Panc1 (cell line): ENCODE results near the gene COL4A2. TPM values are rescaled to one million over a fixed set of nuclear protein-coding genes. Genes with fewer than 3 reads are reported as not detected.

ENCODE experiments used
- ATAC-seq: fragments of 200-7000 bp; cut with Tn5 transposase; 2 replicates; pipeline ENCODE4 v1.9.1; 2020; ENCODE audit warnings: mild to moderate bottlenecking, moderate library complexity
- BruUV-seq: library from RNA; stranded (reverse); fragments of 400-500 nt; replicated peaks from 2 replicates; lab custom pipeline; 2021; lab: Mats Ljungman, UMichigan
- CTCF ChIA-PET: fragments of 300-600 bp; sonication (Branson Sonifier 250); formaldehyde crosslinking; loops from one replicate; lab custom pipeline; 2022; ENCODE audit warnings: antibody characterized with exemption; lab: Charles Lee
- POLR2A ChIA-PET: fragments of 300-600 bp; sonication (Branson Sonifier 250); formaldehyde crosslinking; loops from one replicate; lab custom pipeline; 2022; ENCODE audit warnings: antibody characterized with exemption; lab: Charles Lee
- DNase-seq: peaks from one replicate; pipeline ENCODE4 v3.0.0-alpha.2; 2010; ENCODE audit warnings: low read depth, low spot score
- H3K27ac ChIP-seq: 2 replicates; pipeline ENCODE4 v1.5.1; 2011; ENCODE audit warnings: mild to moderate bottlenecking, low read length, inconsistent platforms
- H3K27me3 ChIP-seq: fragments of 200-500 bp; sonication (Bioruptor generic); 2 replicates; pipeline ENCODE4 v1.6.0; 2014; ENCODE audit warnings: low read length, inconsistent platforms; ENCODE audit not compliant: control insufficient read depth, insufficient read depth
- H3K36me3 ChIP-seq: fragments of 200-500 bp; sonication (Bioruptor generic); 2 replicates; pipeline ENCODE4 v1.5.1; 2014; ENCODE audit warnings: inconsistent platforms, mild to moderate bottlenecking, low read length, moderate library complexity; ENCODE audit not compliant: control insufficient read depth, insufficient read depth
- H3K4me1 ChIP-seq: 2 replicates; pipeline ENCODE4 v1.5.1; 2011; ENCODE audit warnings: inconsistent platforms, mild to moderate bottlenecking, low read length, moderate library complexity; ENCODE audit not compliant: control insufficient read depth, insufficient read depth
- H3K4me3 ChIP-seq, 2 experiments: 2 replicates each; pipeline ENCODE4 v1.5.1; 2011 to 2012; ENCODE audit warnings: low read depth in 2 of 2, low read length in 2 of 2, mild to moderate bottlenecking in 2 of 2, inconsistent platforms in 1 of 2, moderate library complexity in 1 of 2
- H3K9me3 ChIP-seq: fragments of 200-500 bp; sonication (Bioruptor generic); 2 replicates; pipeline ENCODE4 v1.5.1; 2014; ENCODE audit warnings: low read depth, mild to moderate bottlenecking, inconsistent platforms, low read length, moderate library complexity; ENCODE audit not compliant: control insufficient read depth, insufficient read depth
- POLR2AphosphoS5 ChIP-seq: IDR thresholded peaks from 2 replicates; pipeline ENCODE4 v1.6.1; 2012; ENCODE audit warnings: mild to moderate bottlenecking, low read depth, low read length, moderate library complexity
- REST ChIP-seq, 2 experiments: IDR thresholded peaks; 2 replicates each; pipeline ENCODE4 v1.6.1; 2011 to 2012; ENCODE audit warnings: low read depth in 2 of 2, control low read depth in 1 of 2, low read length in 1 of 2, mild to moderate bottlenecking in 1 of 2, moderate library complexity in 1 of 2; ENCODE audit not compliant: insufficient read depth in 1 of 2
- SIN3A ChIP-seq: IDR thresholded peaks from 2 replicates; pipeline ENCODE4 v1.6.1; 2012; ENCODE audit warnings: low read depth, mild to moderate bottlenecking, low read length, moderate library complexity, borderline replicate concordance; ENCODE audit not compliant: insufficient read depth
- TCF7L2 ChIP-seq: IDR thresholded peaks from 2 replicates; pipeline ENCODE4 v1.6.1; 2011; ENCODE audit warnings: mild to moderate bottlenecking, low read depth, low read length, inconsistent platforms
- in situ Hi-C: cut with HindIII; loops from 2 replicates; pipeline ENCODE4 v1.10.0; 2016; ENCODE audit warnings: low sequenced_read_pairs, low pct_unique_long_range_greater_than_20kb
- intact Hi-C: fragments of 100-400 bp; cut with micrococcal nuclease; formaldehyde crosslinking; loops from one replicate; pipeline ENCODE4 v1.10.0; 2022; ENCODE audit not compliant: unreplicated experiment
- total RNA-seq: library from RNA; stranded (reverse); gene quantifications from one replicate; pipeline ENCODE4 v1.2.1, GENCODE V29; 2021; ENCODE audit not compliant: unreplicated experiment
- TF ChIP-seq, protein P1 (sequence below): fragments of 450-650 bp; IDR thresholded peaks from 2 replicates; pipeline ENCODE4 v1.5.1; 2017; ENCODE audit warnings: mild to moderate bottlenecking

The COL4A2 gene
- total RNA-seq, 1 experiment from 2014 or later, result 3.0 TPM

DNA sequence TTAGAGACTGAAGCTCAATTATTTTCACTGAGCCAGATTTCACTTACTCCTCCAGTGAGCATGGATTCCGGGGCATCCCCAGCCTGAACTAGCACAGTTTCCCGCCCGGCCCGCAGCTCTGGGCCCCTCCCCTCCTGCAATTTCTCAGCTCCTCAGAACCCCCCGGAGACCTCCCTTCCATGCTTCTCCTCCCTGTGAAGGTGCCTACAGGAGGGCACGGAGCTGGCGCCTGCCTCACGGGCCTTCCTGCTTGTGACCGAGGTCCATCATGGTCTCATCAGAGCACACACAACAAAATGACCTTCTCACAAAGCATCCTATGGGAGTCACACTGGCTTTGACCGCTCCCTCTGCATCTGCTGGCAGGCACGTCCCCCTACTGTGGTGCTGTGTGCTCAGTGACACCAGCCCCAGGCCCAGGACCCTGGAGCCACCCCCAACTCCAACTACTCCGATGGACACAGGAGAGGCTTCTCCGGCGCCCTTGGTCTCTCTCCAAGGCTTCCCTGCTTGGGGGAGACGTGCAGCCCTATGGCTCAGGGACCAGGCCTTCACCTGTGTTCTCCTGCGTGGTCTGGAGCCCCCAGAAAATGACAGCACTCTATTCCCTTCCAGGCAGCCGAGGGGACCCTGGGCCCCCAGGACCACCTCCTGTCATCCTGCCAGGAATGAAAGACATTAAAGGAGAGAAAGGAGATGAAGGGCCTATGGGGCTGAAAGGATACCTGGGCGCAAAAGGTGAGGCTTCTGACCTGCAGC, 177.4 kb downstream of the COL4A2 start:
- ChIA-PET CTCF (interaction anchor here (0.9 kb wide), 1 partner anchor 41 kb away, joined by 6 read pairs; no protein-coding TSS in a partner anchor), POLR2A (interaction anchor here (0.5 kb wide), 1 partner anchor 247 kb away, joined by 3 read pairs; no protein-coding TSS in a partner anchor)
- in situ Hi-C loops, result no loop called here

GRCh38 chr13:110485604-110486003, 178.5 kb downstream of the COL4A2 start:
- no peak overlapping the region for H3K27ac ChIP-seq
- no peak; the same call in 1 of the 2 replicates for ATAC-seq
- in situ Hi-C loops, result no loop called here

More for the DNA sequence above, 177.4 kb downstream of the COL4A2 start:
- no peak overlapping the region for H3K4me3 ChIP-seq
- TF ChIP-seq POLR2AphosphoS5, result no peak
- TF ChIP-seq SIN3A, result no peak
- TF ChIP-seq, protein P1, sequence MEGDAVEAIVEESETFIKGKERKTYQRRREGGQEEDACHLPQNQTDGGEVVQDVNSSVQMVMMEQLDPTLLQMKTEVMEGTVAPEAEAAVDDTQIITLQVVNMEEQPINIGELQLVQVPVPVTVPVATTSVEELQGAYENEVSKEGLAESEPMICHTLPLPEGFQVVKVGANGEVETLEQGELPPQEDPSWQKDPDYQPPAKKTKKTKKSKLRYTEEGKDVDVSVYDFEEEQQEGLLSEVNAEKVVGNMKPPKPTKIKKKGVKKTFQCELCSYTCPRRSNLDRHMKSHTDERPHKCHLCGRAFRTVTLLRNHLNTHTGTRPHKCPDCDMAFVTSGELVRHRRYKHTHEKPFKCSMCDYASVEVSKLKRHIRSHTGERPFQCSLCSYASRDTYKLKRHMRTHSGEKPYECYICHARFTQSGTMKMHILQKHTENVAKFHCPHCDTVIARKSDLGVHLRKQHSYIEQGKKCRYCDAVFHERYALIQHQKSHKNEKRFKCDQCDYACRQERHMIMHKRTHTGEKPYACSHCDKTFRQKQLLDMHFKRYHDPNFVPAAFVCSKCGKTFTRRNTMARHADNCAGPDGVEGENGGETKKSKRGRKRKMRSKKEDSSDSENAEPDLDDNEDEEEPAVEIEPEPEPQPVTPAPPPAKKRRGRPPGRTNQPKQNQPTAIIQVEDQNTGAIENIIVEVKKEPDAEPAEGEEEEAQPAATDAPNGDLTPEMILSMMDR, result no peak
- TF ChIP-seq TCF7L2, result no peak
- no peak for TF ChIP-seq REST (IDR thresholded peaks at IDR 0.05; ENCODE audit: insufficient read depth in 1 of 2, low read depth in 2 of 2, low read length in 1 of 2)
- H3K4me1 ChIP-seq, result no peaks in the 10 kb centered on the region
- DNase-seq, result no peak
- no peak for ATAC-seq
- BruUV-seq, result no TSS peak
- H3K27me3 ChIP-seq, result no peaks in the 10 kb centered on the region
- intact Hi-C loops, result no loop called here
- H3K36me3 ChIP-seq, result no peaks in the 10 kb centered on the region
- no peaks in the 10 kb centered on the region for H3K9me3 ChIP-seq
- H3K27ac ChIP-seq, result no peak overlapping the region

More at GRCh38 chr13:110485604-110486003, 178.5 kb downstream of the COL4A2 start:
- peak; percentile 85 for TF ChIP-seq TCF7L2
- TF ChIP-seq SIN3A, result no peak
- DNase-seq, result no peak
- H3K4me3 ChIP-seq, result no peak overlapping the region
- no peaks in the 10 kb centered on the region for H3K27me3 ChIP-seq
- POLR2A ChIA-PET, result no interaction called here
- no TSS peak for BruUV-seq
- intact Hi-C loops, result no loop called here
- CTCF ChIA-PET, result no interaction called here
- H3K36me3 ChIP-seq, result no peaks in the 10 kb centered on the region
- no peaks in the 10 kb centered on the region for H3K9me3 ChIP-seq
- H3K4me1 ChIP-seq, result no peaks in the 10 kb centered on the region
